GM19452 (cell line): ENCODE measurements around the gene HEPACAM.

Experiments used
- ATAC-seq: cut with Tn5 transposase; IDR thresholded peaks from one replicate; pipeline ENCODE4 v1.9.1; 2021; ENCODE audit not compliant: unreplicated experiment

The HEPACAM gene

DNA sequence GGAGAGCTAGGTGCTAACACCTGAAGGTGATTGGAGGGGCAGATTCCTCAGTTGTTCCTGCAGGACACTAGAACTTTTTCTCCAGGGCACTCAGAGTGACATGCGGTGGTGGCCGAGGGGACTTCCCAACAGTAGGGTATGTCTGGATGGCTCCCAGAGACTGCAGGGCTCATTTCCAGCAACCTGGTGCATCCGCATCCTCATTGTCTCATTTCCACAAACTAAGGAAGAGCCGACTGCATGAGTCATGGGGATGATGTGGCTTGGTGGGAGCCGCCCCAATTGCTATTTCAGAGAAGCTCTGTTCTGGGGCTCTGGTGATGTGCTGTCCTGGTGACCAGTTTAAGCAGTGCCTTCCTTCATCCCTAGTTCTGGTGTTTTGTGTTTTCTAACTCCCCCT, 35.4 kb downstream of the HEPACAM start:
- no peak for ATAC-seq

DNA sequence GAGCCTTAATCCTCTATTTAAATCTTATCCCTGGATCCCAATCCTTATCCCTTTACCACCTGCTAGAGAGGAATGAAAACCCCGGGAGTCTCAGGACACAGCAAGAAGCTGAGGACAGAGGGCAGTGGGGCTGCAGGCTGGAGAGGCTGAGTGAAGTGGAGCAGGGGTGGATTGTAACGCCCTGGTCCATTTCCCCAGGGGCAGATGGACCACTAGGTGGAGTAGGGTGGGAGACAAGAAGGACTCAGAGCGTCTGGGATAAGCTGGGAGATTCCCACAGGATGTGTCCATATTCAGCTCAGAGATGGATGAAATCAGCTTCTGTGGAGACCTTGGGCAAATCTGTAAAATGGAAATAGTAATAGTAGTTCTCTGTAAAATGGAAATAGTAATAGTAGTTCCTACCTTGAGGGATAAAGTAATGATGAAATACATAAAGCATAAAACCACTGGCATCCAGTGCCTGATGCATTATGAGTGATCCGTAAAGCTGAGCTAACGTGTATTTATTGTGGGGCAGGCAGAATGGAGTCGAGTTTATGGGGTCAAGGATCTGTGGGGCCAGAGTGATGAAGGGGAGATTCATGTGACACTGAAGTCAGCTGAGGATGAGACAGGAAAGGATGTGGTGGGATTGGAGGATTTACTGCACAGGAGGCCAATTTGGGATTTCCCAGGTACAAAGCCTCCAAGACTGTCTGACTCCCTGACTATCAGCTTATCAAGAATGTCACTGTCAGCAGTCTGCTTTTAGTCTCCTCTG, 36.3 kb downstream of the HEPACAM start:
- no peak for ATAC-seq

- ATAC-seq: no peak
These were observed 37.1 kb downstream of the HEPACAM start for GRCh38 chr11:124898711-124899110.

DNA sequence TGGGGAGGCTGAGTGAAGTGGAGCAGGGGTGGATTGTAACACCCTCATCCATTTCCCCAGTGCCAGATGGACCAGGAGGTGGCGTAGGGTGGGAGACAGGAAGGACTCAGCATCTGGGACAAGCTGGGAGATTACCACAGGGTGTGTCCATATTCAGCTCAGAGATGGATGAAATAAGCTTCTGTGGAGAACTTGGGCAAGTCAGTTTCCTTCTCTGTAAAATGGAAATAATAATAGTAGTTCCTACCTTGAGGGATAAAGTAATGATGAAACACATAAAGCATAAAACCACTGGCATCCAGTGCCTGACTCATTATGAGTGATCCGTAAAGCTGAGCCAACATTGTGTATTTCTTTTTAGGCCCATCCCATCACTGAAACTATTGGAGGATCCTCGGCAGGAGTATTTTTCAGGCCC, 37.6 kb downstream of the HEPACAM start:
- no peak for ATAC-seq

- no peak for ATAC-seq
These were observed 38.1 kb downstream of the HEPACAM start, which contains the start of gene ROBO4 for GRCh38 chr11:124897674-124898262. ROBO4 (minus strand) TSS chr11:124897865; CDS start chr11:124897795, 70 bp downstream.

DNA sequence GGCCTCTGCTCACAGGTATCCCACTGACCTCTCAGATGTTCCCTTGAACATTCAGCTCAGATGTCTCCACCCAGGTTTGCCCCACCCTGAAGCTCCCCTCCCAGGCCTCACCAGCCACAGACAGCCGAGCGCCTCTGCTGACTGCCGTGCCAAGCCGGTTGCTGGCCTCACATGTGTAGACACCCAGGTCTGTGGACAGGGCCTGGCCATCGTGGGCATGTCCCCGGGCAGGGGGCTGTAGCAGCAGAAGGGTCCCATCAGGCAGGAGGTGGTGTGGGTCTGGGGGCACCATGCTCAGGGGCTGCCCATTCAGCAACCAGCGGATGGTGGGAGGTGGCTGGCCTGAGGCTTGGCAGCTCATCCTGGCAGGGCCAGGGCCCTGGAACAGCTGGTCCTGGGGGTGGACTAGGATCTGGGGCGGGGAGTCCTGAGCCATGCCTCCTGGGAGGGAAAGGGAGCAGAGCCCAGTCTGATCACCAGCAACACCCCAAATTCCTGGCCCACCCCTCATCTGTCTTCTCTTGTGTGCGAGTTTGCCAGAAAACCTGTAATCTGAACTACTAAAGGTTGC, 38.9 kb downstream of the HEPACAM start:
- ATAC-seq: no peak

DNA sequence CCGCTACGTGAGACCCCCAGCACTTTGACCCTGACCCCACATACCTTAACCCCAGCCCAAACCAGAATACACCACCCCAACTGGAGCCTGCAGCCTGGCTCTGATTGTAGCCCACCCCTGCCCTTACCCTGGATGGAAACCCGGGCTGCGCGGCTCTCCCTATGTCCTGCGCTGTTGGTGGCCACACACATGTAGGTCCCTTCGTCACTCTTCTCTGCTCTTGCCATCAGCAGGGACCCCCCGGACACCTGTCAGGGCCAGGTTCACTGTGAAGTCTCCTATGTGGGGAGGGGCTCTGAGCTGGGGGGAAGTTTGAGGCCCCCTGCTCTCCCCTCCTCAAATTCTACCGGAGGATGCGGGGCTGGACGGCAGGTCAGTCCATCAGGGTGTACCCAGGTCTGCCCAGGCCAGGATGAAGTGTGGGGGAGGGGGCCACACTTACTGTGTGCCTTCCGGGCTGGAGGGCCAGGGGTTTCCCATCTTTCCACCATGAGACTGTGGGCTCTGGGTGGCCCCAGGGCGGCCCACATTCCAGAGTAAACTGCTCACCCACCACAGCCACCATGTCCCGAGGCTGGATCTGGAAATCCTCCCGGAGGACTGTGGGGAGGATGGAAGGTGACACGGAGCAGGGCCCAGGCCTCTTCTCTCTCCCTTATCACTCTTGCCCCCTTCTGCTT, 39.6 kb downstream of the HEPACAM start:
- no peak for ATAC-seq

- ATAC-seq: no peak
These were observed 40.3 kb downstream of the HEPACAM start for GRCh38 chr11:124895471-124895971.

GRCh38 chr11:124894606-124895430, 41.0 kb downstream of the HEPACAM start:
- ATAC-seq: no peak

GRCh38 chr11:124893781-124894401, 42.0 kb downstream of the HEPACAM start:
- no peak for ATAC-seq

- ATAC-seq: no peak
These were observed 42.9 kb downstream of the HEPACAM start for GRCh38 chr11:124892750-124893454.

GRCh38 chr11:124892146-124892545, 43.7 kb downstream of the HEPACAM start:
- no peak for ATAC-seq

DNA sequence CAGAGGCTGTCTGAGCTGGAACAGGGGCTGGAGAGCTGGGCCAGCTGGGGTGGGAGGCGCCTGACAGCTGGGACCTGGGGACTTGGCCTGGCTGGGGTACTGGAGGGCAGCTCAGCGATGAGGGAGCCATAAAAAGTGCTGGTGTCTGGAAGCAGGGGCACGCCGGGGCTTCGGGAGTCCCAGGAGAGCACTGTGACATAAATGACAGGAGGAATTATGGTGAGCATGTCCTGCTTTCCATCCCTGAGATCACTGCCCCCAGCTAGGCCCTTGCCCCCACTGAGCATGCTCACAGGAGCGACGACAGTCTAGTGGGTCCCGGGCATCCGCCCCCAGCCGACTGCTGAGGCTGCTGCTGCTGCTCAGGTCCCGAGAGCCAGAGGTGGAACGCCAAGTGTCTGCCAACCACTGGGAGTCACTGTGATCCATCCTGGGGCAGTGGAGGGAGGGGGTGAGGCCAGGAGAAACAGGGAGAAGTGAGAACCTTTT, 44.4 kb downstream of the HEPACAM start:
- ATAC-seq: no peak

DNA sequence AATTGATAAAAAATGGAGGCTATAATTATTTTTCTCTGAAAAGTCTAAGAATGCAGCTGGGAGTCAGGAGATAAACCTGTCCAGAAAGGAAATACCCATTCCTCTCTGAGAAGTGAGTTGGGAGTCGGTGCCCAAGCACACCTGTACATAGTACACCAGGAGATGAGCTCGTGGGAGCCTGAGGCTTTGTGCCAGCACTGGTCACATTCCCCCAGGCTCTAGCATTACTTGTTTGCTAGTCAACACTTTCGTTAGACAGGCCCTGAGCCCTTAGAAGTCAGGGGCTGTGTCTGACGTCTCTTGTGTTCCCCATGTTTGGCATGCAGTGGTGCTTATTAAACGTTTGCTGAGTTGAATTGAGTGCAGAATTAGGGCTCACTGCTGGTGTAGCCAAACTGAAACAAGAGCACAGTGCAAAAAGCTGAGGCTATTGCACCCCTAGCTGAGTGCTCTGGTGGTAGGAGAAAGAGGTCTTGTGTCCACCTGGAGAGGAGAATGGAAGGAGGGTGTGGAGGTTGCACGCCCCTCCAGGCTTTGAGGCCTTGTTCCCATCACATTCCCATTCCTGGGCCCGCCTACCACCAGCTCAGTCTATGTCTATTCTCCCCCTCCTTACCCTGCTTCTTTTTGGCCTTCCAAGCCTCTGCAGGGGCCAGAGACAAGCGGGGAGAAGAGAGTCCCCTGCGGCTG, 45.0 kb downstream of the HEPACAM start:
- no peak for ATAC-seq

DNA sequence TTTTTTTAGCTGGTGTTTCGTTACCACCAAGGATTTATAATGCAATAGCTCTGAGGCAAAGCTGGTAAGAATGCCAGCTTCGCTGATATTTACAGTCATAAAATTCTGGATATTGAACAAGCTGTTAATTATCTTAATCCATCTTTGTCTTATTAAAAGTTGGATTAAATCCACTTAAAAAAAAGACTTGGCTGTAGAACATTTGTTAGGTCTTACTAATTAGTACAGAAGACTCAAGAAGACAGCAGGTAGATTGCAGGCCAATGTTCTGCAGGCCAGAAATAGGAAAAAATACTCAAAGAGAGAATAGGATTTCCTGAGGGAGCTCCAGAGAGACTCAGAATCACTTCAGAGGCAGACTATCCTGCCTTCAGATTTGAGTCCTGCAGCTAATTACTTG, 45.7 kb downstream of the HEPACAM start:
- ATAC-seq: no peak

- ATAC-seq: no peak
These were observed 46.4 kb downstream of the HEPACAM start for GRCh38 chr11:124889191-124890091.

DNA sequence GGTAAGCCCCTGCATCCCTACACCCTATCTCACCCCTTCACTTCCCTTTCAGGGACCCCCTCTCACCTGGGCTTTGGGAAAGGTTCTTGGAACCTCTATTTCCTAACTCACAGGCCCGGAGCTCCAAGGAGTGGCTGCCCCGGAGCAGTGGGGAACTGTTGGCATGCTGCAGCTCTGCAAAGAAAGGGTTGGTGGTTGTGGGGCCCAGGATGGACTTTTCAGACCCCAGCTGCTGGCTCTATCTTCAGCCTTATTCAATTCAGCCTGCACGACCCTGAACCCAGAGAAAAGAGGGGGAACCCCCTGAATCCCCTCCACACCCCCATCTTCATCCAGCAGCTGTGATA, 48.2 kb downstream of the HEPACAM start:
- ATAC-seq: no peak
